PFSK-1 (cell line): ENCODE results near the gene SH3YL1.

Experiments
- POLR2AphosphoS5 ChIP-seq: IDR thresholded peaks from 2 replicates; pipeline ENCODE4 v1.6.1; 2012; ENCODE audit warnings: low read depth, mild to moderate bottlenecking, control low read depth, low read length, moderate library complexity
- TAF1 ChIP-seq: IDR thresholded peaks from 2 replicates; pipeline ENCODE4 v1.6.1; 2012; ENCODE audit warnings: low read length, control low read depth, borderline replicate concordance; ENCODE audit not compliant: insufficient read depth
- TF ChIP-seq, protein P1 (sequence below), 2 experiments: IDR thresholded peaks; 2 replicates each; pipeline versions ENCODE4 v1.6.1 to v1.8.0; 2011 to 2012; ENCODE audit warnings: low read depth in 2 of 2, low read length in 2 of 2, control low read depth in 1 of 2, inconsistent platforms in 1 of 2, mild to moderate bottlenecking in 1 of 2, moderate library complexity in 1 of 2; ENCODE audit not compliant: insufficient read depth in 1 of 2

DNA sequence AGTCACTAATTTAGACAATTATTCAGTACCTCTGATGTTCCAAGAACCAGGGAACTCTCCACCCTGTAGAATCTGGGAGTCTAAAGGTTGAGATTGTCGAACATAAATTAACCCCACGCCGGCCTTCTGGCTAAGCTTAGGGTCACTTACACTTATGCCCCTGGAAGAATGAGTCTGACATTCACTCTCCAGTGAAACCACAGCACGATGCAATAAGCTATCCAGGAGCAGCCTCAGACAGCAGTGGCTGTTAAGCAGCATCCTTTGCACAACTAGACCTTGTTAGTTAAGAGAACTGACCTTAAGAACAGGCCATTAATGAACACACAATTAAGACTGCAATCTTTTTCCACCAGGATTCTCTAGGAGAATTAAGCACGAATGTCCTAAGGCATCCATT is 25.0 kb downstream of the SH3YL1 start:
- TF ChIP-seq POLR2AphosphoS5 (no peak), TAF1 (no peak)
- TF ChIP-seq, protein P1, sequence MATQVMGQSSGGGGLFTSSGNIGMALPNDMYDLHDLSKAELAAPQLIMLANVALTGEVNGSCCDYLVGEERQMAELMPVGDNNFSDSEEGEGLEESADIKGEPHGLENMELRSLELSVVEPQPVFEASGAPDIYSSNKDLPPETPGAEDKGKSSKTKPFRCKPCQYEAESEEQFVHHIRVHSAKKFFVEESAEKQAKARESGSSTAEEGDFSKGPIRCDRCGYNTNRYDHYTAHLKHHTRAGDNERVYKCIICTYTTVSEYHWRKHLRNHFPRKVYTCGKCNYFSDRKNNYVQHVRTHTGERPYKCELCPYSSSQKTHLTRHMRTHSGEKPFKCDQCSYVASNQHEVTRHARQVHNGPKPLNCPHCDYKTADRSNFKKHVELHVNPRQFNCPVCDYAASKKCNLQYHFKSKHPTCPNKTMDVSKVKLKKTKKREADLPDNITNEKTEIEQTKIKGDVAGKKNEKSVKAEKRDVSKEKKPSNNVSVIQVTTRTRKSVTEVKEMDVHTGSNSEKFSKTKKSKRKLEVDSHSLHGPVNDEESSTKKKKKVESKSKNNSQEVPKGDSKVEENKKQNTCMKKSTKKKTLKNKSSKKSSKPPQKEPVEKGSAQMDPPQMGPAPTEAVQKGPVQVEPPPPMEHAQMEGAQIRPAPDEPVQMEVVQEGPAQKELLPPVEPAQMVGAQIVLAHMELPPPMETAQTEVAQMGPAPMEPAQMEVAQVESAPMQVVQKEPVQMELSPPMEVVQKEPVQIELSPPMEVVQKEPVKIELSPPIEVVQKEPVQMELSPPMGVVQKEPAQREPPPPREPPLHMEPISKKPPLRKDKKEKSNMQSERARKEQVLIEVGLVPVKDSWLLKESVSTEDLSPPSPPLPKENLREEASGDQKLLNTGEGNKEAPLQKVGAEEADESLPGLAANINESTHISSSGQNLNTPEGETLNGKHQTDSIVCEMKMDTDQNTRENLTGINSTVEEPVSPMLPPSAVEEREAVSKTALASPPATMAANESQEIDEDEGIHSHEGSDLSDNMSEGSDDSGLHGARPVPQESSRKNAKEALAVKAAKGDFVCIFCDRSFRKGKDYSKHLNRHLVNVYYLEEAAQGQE (IDR thresholded peaks at IDR 0.05; ENCODE audit: insufficient read depth in 1 of 2, low read depth in 2 of 2, low read length in 2 of 2): no peak
